ENCODE results near the gene APOM. TPM values are rescaled to one million over a fixed set of nuclear protein-coding genes. Genes with fewer than 3 reads are reported as not detected.

APOM gene
- 1 to 10 TPM; 2.4 to 3.3 TPM for total RNA-seq
- 4.3 TPM for polyA plus RNA-seq

DNA sequence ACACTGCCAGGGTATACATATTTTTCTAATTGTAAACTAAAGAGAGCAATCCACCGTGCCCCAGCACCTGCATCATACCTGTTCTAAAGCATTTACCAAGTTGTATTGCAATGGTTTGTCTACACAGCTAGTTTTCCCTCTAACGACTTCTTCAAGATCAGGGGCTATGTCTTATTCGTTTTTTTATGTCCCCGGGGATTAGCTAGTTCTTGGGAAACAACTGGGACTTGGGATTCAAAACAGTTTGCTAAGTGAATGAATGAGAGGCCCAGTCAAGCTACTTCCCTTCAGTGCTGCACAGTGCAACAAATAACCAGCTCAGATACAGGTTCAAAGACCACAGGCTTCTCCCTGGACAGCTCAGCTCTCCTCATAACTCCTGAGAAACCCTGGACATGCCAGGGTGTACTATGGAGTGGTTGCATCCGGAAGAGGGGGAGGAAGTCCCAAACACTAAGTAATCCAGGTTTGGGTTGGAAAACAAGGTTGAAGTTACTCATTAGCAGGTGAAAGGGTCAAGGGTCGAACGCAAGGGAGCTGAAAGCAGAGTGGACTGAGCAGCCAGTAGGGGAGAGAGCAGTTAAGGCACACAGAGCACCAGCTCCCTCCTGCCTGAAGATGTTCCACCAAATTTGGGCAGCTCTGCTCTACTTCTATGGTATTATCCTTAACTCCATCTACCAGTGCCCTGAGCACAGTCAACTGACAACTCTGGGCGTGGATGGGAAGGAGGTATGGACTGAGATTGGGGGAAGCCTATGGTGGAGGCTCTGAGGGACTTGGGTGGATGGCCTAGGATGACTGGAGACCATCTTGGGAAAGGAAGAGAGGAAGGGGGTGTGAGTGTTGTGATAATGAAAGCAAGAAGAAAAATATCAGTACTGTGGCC, at the start of gene APOM:
Gene APOM, plus strand, starts transcription at position 546 of the 889 bp plus-strand sequence. Its CDS starts 73 bp downstream, at position 619.
- Mint-ChIP-seq H3K36me3 (peaks cover 0 to 67% (median 3%) of the 10 kb centered on the region in 3 donors), H3K9me3 (peaks cover 0 to 5% (median 0%) of the 10 kb centered on the region in 5 donors), H3K4me1 (peaks cover 62 to 89% (median 70%) of the 10 kb centered on the region in 3 donors), H3K27ac (peak within 1 kb of the TSS in 7 of 8 donors; percentile 12 to 94 (median 70)), H3K27me3 (peaks cover 0 to 9% of the 10 kb centered on the region in 2 donors), H3K4me3 (peak within 1 kb of the TSS in 5 of 7 donors; percentile 18 to 72 (median 31))
- Histone ChIP-seq H3K4me1 (ENCODE audit: insufficient read depth, low read length) (peaks cover 48% of the 10 kb centered on the region), H3K9me3 (ENCODE audit: low read length) (no peaks in the 10 kb centered on the region), H3K36me3 (ENCODE audit: insufficient read depth, low read length) (peaks cover 17% of the 10 kb centered on the region), H3K27ac (ENCODE audit: low read depth, low read length) (no peak within 1 kb of the TSS), H3K4me3 (ENCODE audit: low read length) (no peak within 1 kb of the TSS), H3K27me3 (ENCODE audit: insufficient read depth, low read length, poor library complexity, severe bottlenecking) (no peaks in the 10 kb centered on the region)
- CTCF ChIA-PET = no interaction called here
- DNase-seq = no peak
- POLR2A ChIA-PET = interaction anchor here (5.2 kb wide), 1 partner anchor 7 kb away, joined by 112 read pairs; the partner anchor contains the start of genes C6orf47, CSNK2B and GPANK1

DNA sequence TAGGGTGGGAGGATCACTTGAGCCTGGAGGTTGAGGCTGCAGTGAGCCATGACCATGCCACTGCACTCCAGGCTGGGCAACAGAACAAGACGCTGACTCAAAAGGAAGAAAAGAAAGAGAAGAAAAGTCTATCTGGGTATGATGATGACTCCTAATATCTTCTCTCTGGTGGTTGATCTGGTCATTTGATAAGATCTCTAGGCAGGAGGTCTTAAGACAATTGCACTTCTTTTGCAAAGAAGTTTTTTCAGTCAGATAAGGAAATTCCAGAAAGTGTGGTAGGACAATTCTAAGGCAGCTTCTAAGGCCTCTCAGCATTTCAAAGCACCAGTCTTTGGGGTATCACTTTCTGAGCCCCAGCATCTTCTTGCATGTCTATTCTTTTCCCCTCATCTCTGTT, 48.4 kb upstream of the APOM start:
- Mint-ChIP-seq H3K4me1 (no peaks in the 10 kb centered on the region), H3K27ac (peak overlapping the region in 1 of 8 donors; percentile 17), H3K9me3 (no peaks in the 10 kb centered on the region), H3K36me3 (peaks cover 0 to 1% (median 0%) of the 10 kb centered on the region in 3 donors), H3K4me3 (no peak overlapping the region), H3K27me3 (peaks cover 0 to 2% of the 10 kb centered on the region in 2 donors)
- no peaks in the 10 kb centered on the region for H3K27me3 ChIP-seq (ENCODE audit: insufficient read depth, low read length, poor library complexity, severe bottlenecking)
- H3K27ac ChIP-seq (ENCODE audit: low read depth, low read length) = no peak overlapping the region
- no peaks in the 10 kb centered on the region for H3K9me3 ChIP-seq (ENCODE audit: low read length)
- CTCF ChIA-PET = interaction anchor here (1.3 kb wide), 1 partner anchor 9 kb away, joined by 8 read pairs; no protein-coding TSS in a partner anchor
- H3K4me3 ChIP-seq (ENCODE audit: low read length) = no peak overlapping the region
- no peaks in the 10 kb centered on the region for H3K4me1 ChIP-seq (ENCODE audit: insufficient read depth, low read length)
- POLR2A ChIA-PET = no interaction called here
- no peaks in the 10 kb centered on the region for H3K36me3 ChIP-seq (ENCODE audit: insufficient read depth, low read length)
- no peak for DNase-seq

DNA sequence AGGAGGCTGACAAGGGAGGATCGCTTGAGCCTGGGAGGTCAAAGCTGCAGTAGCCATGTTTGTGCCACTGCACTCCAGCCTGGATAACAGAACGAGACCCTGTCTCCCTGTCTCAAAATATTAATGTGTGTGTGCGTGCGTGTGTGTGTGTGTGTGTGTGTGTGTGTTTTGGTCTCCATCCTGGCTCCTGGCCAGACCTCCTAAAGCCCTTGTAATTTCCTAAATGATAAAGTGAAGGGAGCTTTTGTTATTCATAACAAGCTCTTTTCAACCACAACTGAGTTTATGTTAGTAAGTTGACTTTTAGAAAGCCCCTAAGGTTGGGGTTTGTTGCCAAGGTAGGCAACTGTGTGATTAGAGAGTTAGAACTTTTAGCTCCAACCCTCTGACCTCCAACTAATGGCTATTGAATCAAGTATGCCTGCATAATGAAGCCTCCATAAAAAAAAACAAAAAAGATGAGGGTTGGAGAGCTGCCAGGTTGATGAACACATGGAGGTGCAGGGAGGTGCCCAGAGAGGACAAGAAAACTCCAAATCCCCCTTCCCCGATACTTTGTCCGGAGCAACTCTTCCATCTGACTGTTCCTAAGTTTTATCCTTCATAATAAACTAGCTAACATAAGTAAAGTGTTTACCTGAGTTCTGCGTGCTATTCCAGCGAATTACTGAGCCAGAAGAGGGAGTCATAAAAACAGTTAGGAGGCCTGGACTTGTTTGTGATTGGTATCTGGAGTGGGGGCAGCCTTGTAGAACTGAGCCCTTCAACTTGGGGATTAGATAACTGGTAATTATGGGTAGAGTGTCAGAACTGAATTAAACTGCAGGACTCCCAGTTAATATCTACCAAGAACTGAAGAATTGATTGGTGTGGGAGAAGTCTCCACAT, 45.9 kb upstream of the APOM start:
- CTCF ChIA-PET = interaction anchor here (1.0 to 2.1 kb wide), 3 partner anchors 11 to 58 kb away, joined by 4 to 15 read pairs (median 8); partner anchors contain the start of gene C6orf47
- Mint-ChIP-seq H3K27ac (peak overlapping the region in 1 of 8 donors; percentile 46), H3K4me1 (peaks cover 2 to 3% (median 3%) of the 10 kb centered on the region in 3 donors), H3K36me3 (peaks cover 0 to 1% (median 0%) of the 10 kb centered on the region in 3 donors), H3K9me3 (no peaks in the 10 kb centered on the region), H3K4me3 (no peak overlapping the region), H3K27me3 (no peaks in the 10 kb centered on the region)
- no peak for DNase-seq
- Histone ChIP-seq H3K27me3 (ENCODE audit: insufficient read depth, low read length, poor library complexity, severe bottlenecking) (no peaks in the 10 kb centered on the region), H3K4me3 (ENCODE audit: low read length) (no peak overlapping the region), H3K36me3 (ENCODE audit: insufficient read depth, low read length) (no peaks in the 10 kb centered on the region), H3K9me3 (ENCODE audit: low read length) (no peaks in the 10 kb centered on the region), H3K27ac (ENCODE audit: low read depth, low read length) (no peak overlapping the region), H3K4me1 (ENCODE audit: insufficient read depth, low read length) (peaks cover 2% of the 10 kb centered on the region)
- POLR2A ChIA-PET = interaction anchor here (0.7 kb wide), 1 partner anchor 9 kb away, joined by 4 read pairs; no protein-coding TSS in a partner anchor

DNA sequence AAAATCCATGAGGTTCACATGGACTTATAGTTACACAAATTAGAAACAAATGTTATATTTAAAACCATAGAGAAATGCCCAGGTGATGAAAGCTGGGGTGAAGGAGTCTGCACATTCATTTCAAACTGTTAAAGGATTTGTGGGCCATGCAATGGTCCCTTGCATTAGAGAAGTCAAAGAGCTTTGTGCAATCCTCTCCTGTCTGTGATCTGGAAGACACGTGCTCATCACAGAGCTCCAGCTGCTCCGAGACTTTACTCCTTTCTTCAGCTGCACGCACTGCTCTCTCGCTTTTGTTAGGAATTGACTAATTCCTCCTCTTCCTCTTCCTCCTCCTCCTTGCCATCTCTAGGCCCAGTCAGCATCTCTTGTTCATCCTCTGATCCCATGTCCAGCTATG, 44.7 kb upstream of the APOM start:
- H3K9me3 ChIP-seq (ENCODE audit: low read length) = no peaks in the 10 kb centered on the region
- Mint-ChIP-seq H3K4me3 (no peak overlapping the region), H3K9me3 (no peaks in the 10 kb centered on the region), H3K27ac (no peak overlapping the region), H3K4me1 (peaks cover 12 to 15% (median 15%) of the 10 kb centered on the region in 3 donors), H3K36me3 (peaks cover 0 to 1% (median 0%) of the 10 kb centered on the region in 3 donors), H3K27me3 (peaks cover 0 to 3% of the 10 kb centered on the region in 2 donors)
- H3K4me1 ChIP-seq (ENCODE audit: insufficient read depth, low read length) = peaks cover 14% of the 10 kb centered on the region
- ChIA-PET POLR2A (no interaction called here), CTCF (interaction anchor here (1.2 to 1.8 kb wide), 2 partner anchors 13 to 60 kb away, joined by 4 to 8 read pairs; no protein-coding TSS in a partner anchor)
- H3K27ac ChIP-seq (ENCODE audit: low read depth, low read length) = no peak overlapping the region
- H3K27me3 ChIP-seq (ENCODE audit: insufficient read depth, low read length, poor library complexity, severe bottlenecking) = no peaks in the 10 kb centered on the region
- H3K4me3 ChIP-seq (ENCODE audit: low read length) = no peak overlapping the region
- H3K36me3 ChIP-seq (ENCODE audit: insufficient read depth, low read length) = no peaks in the 10 kb centered on the region
- DNase-seq = no peak

DNA sequence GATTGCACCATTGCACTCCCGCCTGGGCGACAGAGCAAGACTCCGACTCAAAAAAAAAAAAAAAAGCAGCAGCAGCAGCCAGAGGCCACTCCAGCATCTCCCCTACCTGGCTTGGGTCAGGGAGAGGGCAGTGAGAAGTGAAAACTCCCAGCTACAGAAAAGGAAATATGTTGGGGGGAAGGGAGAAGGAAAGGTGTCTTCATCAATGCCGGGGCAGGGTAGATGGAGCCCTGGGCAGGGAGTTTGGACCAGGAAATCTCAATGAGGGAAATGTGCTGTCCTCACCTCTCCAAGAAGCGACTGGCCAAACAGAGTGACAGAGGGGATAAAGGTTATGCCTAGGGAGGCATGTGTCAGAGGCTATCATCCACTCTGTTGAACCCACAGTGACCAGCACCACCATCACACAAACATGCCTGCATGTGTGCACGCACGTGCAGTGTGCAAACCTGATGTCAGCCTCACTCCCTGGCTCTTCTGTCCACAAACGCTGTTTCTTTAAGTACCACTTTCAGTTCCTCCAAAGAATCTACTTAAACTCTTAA, 41.5 kb upstream of the APOM start:
- Mint-ChIP-seq H3K36me3 (peaks cover 0 to 1% (median 0%) of the 10 kb centered on the region in 3 donors), H3K9me3 (no peaks in the 10 kb centered on the region), H3K4me1 (peaks cover 20 to 29% (median 27%) of the 10 kb centered on the region in 3 donors), H3K27ac (peak overlapping the region in 1 of 8 donors; percentile 47), H3K27me3 (peaks cover 0 to 3% of the 10 kb centered on the region in 2 donors), H3K4me3 (peak overlapping the region in 1 of 7 donors; percentile 62)
- DNase-seq = no peak
- Histone ChIP-seq H3K9me3 (ENCODE audit: low read length) (no peaks in the 10 kb centered on the region), H3K36me3 (ENCODE audit: insufficient read depth, low read length) (no peaks in the 10 kb centered on the region), H3K4me1 (ENCODE audit: insufficient read depth, low read length) (peaks cover 25% of the 10 kb centered on the region), H3K27ac (ENCODE audit: low read depth, low read length) (no peak overlapping the region), H3K4me3 (ENCODE audit: low read length) (no peak overlapping the region), H3K27me3 (ENCODE audit: insufficient read depth, low read length, poor library complexity, severe bottlenecking) (no peaks in the 10 kb centered on the region)
- POLR2A ChIA-PET = no interaction called here
- CTCF ChIA-PET = interaction anchor here (1.9 kb wide), 1 partner anchor 15 kb away, joined by 6 read pairs; no protein-coding TSS in a partner anchor

DNA sequence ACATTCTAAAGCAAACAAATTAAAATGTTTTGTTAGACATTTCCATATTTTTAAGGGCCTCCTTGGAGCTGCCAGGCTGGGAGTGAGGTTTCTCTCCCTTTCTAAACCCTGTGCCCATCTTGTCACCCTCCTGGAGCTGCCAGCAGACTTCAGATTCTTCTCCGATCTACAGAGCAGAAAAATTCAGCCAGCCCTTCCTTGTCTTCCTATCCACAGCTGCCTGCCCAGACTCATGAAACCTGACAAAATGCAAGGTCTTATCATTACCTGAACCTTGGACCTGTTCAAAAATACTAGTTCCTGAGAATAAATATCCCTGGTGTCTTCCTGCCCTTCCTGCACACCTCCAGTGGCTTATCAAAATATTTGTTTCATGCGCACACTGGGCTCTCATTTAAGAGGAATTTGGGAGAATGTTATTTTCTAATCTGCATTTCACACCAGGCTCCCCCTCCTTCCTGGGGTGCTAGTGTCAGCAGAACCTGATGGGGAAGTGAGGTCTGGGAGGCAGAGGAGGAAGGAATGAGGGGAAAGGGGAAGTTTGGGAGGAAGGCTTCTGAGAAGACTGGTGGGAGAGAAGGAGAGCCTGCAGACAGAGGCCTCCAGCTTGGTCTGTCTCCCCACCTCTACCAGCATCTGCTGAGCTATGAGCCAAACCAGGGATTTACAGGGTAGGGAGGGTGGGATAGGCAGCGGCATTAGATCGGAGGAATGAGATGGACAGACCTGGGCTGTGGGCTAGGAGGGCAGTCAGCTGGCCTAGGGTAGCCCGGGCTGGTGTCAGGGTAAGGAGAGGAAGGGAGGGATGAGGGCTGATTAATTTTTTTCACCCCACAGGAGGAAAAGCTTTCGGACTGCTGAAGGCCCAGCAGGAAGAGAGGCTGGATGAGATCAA, 40.8 kb upstream of the APOM start, which contains the start of gene AIF1:
Gene AIF1, plus strand, starts transcription at position 551 of the 895 bp plus-strand sequence. Its CDS starts 96 bp downstream, at position 647.
- Histone ChIP-seq H3K27me3 (ENCODE audit: insufficient read depth, low read length, poor library complexity, severe bottlenecking) (no peaks in the 10 kb centered on the region), H3K4me3 (ENCODE audit: low read length) (peak within 1 kb of the TSS; percentile 67), H3K36me3 (ENCODE audit: insufficient read depth, low read length) (no peaks in the 10 kb centered on the region), H3K9me3 (ENCODE audit: low read length) (no peaks in the 10 kb centered on the region), H3K27ac (ENCODE audit: low read depth, low read length) (peak within 1 kb of the TSS; percentile 54), H3K4me1 (ENCODE audit: insufficient read depth, low read length) (peaks cover 29% of the 10 kb centered on the region)
- Mint-ChIP-seq H3K4me1 (peaks cover 24 to 35% (median 33%) of the 10 kb centered on the region in 3 donors), H3K4me3 (peak within 1 kb of the TSS in 6 of 7 donors; percentile 36 to 67 (median 62)), H3K27ac (peak within 1 kb of the TSS; percentile 38 to 78 (median 68)), H3K9me3 (no peaks in the 10 kb centered on the region), H3K36me3 (peaks cover 0 to under 1% (median 0%) of the 10 kb centered on the region in 3 donors), H3K27me3 (peaks cover 0 to 3% of the 10 kb centered on the region in 2 donors)
- ChIA-PET POLR2A (interaction anchor here (1.5 kb wide), 1 partner anchor 37 kb away, joined by 6 read pairs; the partner anchor contains the start of gene BAG6), CTCF (interaction anchor here (1.0 to 1.9 kb wide), 2 partner anchors 16 to 18 kb away, joined by 3 to 6 read pairs; no protein-coding TSS in a partner anchor)
- no peak for DNase-seq

Data from CD8-positive, alpha-beta memory T cell (primary cell).